Urothelium cell line (cell line): ENCODE measurements around the gene ADGRV1.
"Not testable (repeated sequence)": the region's sequence is repeated elsewhere in the genome, so short reads cannot be mapped to it uniquely, and the experiment has no call there.

ENCODE experiments used
- DNase-seq: peaks from one replicate; pipeline ENCODE4 v3.0.0; 2011; ENCODE audit warnings: low spot score, mixed read lengths
- FAIRE-seq: peaks from 2 replicates; lab custom pipeline; 2011; peaks lifted over from hg19 to GRCh38; lab: Jason Lieb, UNC

ADGRV1 gene

DNA sequence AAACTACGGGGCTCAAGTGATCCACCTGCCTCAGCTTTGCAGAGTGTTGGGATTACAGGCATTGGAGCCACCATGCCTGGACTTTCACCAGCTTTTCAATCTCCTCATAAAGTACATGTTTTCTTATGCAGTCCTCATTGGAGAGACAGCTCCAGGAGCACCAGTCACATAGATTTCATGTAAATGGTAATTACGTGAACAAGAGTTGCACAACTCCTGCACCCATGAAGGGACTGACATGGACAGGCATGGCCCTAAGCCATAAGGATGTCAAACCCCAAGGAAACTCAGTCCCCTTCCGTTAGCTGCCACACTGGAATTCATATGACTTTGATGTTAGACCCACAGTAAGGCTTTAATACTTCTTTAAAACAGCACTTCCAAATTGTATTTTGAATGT is 7.6 kb upstream of the ADGRV1 start:
- no peak for DNase-seq
- no peak for FAIRE-seq

DNA sequence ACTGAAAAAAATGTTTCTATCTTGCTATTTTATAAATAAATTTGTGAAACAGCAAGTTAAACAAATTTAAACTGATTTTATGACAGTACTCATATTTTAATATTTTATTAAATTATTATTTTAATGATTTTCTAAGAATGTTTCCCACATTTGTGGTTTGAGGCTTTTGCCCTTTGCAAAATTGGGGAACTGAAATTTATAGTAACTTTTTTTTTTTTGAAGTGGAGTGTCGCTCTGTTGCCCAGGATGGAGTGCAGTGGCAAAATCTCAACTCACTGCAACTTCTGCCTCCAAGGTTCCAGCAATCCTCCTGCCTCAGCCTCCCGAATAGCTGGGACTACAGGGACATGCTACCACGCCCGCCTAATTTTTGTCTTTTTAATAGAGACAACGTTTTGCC is 7.2 kb upstream of the ADGRV1 start:
- no peak for DNase-seq
- no peak for FAIRE-seq

DNA sequence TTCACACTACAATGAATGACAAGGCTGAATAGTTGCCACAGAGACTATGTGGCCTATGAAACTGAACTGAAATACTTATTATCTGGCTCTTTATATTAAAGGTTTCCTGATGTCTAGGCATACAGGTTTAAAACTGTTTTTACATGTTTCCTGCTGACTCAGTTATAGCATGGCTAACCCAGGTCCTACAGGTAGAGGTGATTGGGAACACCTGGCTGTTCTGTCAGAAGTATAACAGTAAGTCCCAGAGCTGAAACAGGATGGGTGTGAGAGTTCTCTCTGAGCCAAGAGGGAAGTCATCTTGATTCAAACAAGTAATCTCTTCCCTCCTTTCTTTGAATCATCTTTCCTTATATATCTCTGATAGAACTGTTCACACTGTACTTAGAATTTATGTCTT is 4.9 kb upstream of the ADGRV1 start:
- DNase-seq (no peak), FAIRE-seq (no peak)

DNA sequence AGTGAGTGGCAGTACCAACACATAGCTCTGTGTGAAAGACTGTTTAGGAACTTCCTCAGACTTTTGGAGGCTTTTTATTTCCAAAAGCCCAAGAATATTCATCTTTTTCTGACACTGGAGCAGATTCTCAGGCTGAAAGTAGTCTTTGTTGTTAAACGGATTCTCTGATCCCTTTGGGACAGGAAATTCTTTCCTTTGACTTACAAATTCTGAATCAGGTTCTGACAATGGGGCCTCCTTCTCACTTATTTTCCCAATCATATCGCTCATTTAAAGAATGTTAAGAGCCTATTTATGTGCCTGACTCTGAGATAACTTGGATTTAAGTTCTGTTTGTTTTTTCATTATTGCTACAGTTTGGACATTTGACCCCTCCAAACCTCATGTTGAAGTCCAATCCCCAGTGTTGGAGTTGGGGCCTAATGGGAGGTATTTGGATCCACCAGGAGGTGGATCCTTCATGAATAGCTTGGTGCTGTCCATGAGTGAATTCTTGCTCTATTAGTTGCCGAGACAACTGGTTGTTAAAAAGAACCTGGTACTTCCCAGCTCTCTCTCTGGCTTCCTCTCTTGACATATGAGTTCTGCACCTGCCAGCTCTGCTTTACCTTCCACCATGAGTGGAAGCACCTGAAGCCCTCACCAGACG is 4.1 kb upstream of the ADGRV1 start:
- FAIRE-seq: no peak

DNA sequence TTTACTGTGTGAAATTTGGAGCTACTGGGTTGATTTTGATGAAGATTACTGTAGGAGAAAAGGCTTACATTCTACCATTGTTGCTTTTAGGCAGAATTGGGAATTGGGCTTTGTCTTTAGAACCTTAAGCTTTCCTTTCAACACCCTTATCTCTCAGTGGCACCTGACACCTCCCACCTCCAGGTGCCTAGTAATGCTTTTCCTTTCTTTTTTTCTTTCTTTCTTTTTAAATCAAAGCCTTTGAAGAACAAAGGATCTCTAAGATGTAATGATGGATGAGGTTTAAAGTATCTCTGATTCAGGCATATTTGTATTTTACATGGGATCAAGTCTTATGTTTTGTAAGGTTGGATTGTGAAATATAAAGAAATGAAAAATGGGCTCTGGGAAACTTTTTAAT is 2.9 kb upstream of the ADGRV1 start:
- DNase-seq (no peak), FAIRE-seq (no peak)

More for the DNA sequence above, 4.1 kb upstream of the ADGRV1 start:
- DNase-seq: no peak

DNA sequence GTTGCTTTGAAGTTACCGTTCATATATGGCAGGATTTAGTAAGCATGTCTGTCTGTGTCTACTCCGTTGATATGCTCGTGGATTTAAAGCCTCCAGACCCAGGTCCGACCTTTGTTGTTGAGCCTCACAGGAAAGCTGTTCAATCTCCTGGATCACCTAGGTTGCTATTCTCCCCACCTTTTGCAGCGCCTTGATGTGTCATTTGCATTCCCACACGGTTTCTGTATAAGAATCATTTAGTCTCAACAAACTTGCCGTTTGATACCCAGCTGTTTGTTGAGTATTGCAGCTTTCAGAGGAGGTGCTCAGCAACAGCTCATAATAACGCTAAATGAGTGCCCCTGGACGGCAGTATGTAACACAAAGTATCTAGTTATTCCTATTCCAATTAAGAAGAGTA is 1.2 kb upstream of the ADGRV1 start:
- FAIRE-seq (no peak), DNase-seq (no peak)

DNA sequence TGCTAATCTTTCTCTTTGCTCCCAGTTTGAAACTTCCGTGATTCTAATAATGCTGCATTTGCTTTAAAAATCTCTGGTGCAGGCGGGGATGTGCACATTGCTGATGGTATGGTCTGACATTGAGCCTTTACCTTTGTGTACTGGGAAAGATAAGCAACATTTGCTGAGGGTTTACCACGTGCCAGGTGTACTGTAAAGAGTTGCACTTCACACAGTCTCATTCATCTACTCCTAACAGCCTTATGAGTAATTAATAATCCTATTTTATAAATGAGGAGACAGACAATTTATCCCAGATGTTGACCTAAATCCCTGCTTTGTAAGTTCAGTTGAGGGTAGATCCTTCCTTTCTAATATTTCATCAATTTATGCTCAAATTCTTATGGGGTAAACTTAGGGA is 726 bp upstream of the ADGRV1 start:
- DNase-seq (no peak), FAIRE-seq (no peak)

DNA sequence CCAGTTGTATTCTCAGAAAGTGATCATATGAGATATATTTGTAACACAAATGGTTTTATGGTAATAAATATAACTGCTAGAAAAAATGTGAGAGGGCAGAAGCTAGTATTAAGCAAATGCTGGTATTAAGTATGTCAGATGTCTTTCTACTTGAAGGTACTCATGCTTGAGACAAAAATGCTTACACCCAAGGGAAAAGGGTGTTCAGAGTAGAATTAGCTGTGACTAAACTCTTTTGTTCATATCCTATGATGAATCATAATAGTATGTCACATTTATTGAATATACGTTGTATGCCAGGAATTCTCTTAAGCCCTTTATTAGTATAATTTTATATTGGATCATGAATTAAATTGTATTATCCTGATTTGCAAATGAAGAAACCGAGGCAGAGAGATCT is 2.2 kb downstream of the ADGRV1 start:
- DNase-seq (no peak), FAIRE-seq (no peak)

DNA sequence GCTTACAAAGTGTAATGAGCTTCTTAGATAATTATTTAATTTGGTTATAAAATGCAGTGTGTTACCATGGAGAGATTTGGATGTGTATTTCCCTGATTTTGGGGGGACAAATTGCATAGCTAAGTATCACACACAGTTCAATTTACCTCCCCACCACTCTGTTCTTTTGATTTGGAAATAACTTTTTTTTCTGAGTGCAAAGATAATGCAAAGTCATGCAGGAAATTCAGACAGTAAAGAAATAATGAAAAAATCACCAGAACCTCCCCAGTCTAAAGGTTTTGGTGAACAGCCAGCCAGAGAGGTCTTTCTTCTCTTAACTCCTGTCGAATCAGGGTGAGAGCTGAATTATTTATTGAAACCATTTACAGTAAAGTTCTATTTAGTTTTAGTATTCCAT is 3.2 kb downstream of the ADGRV1 start:
- DNase-seq (no peak), FAIRE-seq (no peak)

DNA sequence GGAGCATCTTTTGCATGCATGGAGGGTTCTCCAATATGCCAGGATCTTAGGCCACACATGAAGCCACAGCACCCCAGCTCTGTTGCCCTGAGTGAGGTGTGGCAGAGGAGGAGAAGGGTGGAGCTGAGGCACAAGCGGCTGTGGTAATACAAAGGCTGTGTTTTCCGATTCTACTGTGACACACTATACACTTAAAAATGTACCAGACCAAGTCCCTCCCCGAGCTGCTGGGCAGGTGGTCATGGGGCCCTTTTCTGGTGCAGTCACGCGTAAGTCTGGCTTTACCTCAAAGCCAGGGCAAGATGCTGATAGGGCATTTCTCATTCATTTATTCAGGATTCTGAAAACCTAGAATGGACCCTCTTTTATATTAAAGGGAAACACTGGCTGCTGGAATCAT is 3.7 kb downstream of the ADGRV1 start:
- DNase-seq (no peak), FAIRE-seq (no peak)

DNA sequence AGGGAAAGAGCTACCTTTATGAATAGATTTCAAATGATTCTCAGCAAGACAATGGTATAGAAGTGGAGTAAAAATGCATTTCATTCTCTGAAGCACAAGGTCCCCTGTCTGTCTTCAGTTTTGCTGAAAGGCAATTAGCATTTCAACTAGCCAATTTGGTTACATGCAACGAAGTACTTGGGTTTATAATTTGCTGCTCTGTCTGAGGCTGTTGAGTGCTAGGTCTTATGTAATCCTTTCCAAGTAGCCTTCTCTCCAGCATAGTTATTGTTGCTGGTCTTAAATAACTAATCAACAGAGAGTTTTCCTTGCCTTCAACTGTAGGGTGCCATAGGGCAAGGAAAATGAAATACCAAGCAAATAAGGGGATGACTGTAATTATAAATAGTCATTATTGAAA is 4.5 kb downstream of the ADGRV1 start:
- DNase-seq: no peak

DNA sequence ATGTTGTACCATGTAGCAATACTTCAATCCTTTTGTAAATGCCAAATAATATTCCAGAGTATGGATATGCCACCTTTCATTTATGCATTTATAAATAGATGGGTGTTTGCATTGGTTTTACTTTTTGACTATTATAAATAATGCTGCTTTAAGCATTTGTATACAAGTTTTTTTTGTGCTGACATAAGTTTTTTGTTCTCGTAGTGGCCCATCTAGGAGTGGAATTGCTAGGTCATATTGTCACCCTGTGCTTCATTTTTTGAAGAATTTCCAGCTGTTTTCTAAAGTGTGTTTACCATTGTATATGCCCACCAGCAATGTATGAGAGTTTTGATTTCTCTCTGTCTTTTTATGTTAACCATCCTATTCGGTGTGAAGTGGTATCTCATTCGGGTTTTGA is 6.9 kb downstream of the ADGRV1 start:
- DNase-seq: no peak
- no peak for FAIRE-seq

More for the DNA sequence above, 4.5 kb downstream of the ADGRV1 start:
- no peak for FAIRE-seq

DNA sequence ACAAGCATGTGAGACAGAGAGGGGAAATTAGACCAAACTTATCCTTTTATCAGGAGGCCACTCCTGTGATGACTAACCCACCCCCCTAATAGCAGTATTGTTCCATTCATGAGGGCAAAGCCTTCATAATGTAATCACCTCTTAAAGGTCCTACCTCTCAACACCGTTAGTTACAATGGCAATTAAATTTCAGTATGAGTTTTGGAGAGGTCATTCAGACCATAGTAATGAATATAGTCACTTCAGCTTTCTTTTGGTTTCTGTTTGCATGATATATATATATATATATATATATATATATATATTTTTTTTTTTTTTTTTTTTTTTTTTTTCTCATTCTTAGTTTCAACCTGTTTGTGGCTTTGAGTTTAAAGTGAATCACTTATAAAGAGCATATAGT is 10.5 kb downstream of the ADGRV1 start:
- DNase-seq (no peak), FAIRE-seq (no peak)

DNA sequence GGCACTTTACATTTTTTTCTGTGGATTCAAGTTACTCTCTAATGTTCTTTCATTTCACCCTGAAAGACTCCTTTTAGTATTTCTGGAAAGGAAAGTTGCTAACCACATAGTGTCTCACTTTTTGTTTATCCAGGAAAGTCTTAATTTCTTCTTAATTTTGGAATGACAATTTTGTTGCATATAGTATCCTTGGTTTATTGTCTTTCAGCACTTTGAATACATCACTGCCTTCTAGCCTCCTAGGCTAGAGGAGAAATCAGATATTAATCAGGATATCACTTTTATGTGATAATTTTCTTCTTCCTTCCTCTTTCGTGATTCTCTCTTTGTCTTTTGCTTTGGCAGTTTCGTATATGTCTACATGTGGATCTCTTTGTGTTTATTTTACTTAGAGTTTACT is 11.4 kb downstream of the ADGRV1 start:
- FAIRE-seq (no peak), DNase-seq (no peak)

DNA sequence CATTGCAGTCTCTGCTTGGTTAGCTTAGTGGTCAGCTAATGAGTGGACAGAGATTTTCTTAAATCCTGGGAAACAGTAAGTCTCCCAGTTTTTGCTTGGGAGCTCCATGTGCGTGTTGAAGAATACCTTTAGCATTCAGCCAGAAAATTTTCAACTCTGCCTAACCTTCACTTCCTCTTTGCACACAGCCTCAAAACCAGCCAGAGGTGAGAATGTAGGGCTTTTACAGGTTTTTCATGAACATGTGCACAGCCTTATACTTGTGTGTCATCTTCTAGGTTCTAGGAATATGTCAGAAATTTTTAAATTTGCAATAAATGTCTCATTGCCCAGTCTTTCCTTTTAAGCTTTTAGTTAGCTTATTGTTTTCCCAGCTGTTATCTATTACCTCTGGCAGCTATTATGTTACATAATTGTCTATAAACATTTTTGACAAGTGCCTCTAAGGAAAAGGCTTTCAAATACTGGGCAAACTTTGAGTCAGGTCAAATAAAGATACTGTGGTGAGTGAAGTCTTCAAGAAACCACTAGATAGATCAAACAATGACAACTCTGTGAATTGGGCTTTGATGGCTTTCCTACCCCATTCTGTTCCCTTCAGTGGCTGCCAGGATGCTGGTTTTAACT is 12.7 kb downstream of the ADGRV1 start:
- FAIRE-seq: no peak
- DNase-seq: no peak

DNA sequence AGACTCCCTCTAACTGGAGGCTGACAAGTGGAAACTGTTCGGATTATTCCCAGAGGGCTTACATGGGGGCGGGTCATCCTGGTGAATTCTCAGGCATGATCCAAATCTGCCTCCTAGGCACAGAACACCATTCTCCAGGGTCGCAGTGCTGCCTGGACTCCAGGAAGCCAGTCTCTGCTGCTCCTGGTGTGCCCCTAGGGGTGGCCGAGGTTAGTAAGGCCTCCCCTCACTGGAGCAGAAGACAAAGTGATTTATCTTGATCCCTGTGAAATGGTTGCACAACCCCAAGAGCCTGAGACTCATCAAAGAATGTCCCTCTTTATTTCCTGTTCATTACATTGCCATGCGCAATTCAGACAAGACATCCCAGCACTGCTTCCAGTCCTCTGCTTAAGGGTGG is 17.1 kb downstream of the ADGRV1 start:
- no peak for DNase-seq
- no peak for FAIRE-seq

DNA sequence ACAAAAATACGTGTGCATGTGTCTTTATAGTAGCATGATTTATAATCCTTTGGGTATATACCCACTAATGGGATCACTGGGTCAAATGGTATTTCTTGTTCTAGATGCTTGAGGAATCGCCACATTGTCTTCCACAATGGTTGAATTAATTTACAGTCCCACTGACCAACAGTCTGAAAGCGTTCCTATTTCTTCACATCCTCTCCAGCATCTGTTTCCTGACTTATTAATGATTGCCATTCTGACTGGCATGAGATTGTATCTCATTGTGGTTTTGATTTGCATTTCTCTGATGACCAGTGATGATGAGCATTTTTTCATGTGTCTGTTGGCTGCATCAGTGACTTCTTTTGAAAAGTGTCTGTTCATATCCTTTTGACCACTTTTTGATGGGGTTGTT is 18.0 kb downstream of the ADGRV1 start:
- not testable (repeated sequence) for DNase-seq, FAIRE-seq

DNA sequence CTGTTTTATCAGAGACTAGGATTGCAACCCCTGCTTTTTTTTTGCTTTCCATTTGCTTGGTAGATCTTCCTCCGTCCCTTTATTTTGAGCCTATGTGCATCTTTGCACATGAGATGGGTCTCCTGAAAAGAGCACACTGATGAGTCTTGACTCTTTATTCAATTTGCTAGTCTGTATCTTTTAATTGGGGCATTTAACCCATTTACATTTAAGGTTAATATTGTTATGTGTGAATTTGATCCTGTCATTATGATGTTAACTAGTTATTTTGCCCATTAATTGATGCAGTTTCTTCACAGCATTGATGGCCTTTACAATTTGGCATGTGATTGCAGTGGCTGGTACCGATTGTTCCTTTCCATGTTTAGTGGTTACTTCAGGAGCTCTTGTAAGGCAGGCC is 21.3 kb downstream of the ADGRV1 start:
- not testable (repeated sequence) for DNase-seq, FAIRE-seq

DNA sequence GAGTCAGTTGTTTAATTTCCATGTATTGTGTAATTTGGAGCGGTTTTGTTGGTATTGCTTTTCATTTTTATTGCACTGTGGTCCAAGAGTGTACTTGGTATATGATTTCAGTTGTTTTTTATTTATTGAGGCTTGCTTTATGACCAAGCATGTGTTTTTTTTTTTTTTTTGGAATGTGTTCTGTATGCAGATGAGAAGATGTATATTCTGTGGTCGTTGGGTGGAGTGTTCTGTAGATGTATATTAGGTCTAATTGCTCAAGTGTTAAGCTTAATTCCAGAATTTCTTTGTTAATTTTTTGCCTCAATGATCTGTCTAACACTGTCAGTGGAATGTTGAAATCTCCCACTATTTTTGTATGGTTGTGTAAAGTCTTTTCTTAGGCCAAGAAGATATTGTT is 23.4 kb downstream of the ADGRV1 start:
- no peak for DNase-seq
- FAIRE-seq: no peak

DNA sequence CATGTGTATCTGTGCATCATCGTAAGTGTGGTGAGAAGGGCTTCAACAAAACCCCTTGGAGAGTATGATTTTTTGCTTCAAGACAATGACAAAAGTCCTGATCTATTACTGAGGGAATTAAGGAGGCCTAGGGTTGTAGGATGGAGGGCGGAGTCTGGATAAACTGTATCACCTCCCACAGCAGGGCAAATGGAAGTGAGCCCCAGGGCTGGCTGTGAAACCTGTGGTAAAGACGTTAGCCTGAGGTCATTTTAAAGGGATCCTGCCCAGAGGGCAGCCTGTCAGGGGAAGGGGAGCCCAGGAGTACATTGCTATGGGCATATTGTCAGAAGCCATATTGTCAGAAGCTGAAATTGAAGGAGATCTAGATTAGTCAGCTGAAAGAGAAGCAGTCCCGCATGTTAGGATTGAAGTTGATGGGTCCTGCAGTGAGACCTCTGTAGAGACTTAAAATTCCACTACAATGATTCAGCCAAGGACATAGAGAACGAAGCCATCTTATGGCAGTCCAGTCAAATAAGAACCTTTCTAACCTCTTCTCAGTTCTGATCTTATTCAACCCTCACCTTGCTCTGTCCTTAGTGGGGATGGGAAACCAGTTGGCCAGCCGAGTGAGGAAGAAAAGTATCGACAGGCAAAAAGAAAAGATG is 26.9 kb downstream of the ADGRV1 start:
- no peak for FAIRE-seq
- no peak for DNase-seq

DNA sequence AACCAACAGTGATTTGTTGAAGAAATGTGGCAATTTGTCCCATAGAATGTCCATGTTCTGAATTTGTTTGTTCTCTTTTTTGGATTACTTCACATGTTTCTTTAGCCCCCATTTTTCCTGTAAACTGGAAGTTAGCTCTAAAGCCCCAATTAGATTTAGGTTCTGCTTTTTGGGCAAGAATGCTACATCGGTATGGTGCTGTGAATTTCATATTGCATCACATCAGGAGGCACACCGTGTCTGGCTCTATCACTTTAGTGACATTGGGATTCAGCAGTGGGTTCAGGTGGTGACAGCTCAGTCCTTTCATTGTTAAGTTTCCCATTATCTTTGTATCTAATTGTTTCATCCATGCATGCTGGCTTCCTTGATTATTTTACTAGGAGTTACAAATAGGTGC is 27.9 kb downstream of the ADGRV1 start:
- FAIRE-seq: no peak
- no peak for DNase-seq

DNA sequence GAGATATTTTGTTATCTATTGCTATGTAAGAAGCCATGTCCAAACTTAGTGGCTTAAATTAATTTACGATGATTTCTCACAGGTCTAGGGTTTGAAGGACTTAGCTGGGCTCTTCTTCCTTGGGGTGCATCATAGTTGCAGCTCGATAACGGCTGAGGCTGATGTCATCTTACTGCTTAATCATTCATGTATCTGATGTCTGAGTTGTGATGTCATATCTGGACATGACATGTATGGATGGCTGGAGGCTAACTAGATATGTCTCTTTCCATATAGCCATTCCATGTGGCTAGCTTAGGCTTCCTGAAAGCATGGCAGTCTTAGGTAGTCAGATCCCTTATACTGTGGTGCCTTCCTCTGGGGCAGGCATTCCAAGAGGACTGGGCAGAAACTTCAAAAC is 31.6 kb downstream of the ADGRV1 start:
- no peak for FAIRE-seq

More for the DNA sequence above, 31.6 kb downstream of the ADGRV1 start:
- DNase-seq: no peak
